ENCODE data around the gene RMC1. TPM values are rescaled to one million over a fixed set of nuclear protein-coding genes. Genes with fewer than 3 reads are reported as not detected.
A peak's percentile ranks its signal among the peaks of the same experiment; 100 is the strongest.
"Not testable (repeated sequence)": the region's sequence is repeated elsewhere in the genome, so short reads cannot be mapped to it uniquely, and the experiment has no call there.

Gene RMC1
- total RNA-seq, 1 donor from 2014 or later, result 28.3 TPM

DNA sequence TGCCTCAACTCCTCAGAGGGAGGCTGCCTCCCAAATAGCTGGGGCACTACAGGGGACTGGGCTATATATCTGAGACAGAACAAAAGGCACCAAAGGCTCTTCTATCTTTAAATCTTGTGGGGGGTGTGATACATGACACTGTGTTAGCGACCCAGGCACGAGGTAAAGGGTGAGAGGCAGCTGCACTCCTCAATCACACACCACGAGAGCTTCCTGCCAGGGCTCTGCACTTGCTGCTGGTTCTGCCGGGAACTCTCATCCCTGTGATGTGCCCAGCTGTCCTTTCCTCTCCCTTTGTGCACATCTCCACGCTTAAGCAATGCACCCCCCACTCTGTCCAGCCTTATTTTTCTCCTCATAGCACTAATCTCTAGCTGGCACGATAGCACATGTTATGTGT is 50.6 kb downstream of the RMC1 start:
- Histone ChIP-seq H3K4me3 (ENCODE audit: insufficient read depth, low read depth, low read length) (no peak overlapping the region), H3K9me3 (ENCODE audit: insufficient read depth, low read depth, low read length) (no peaks in the 10 kb centered on the region), H3K79me2 (ENCODE audit: insufficient read depth, low read length) (no peaks in the 10 kb centered on the region), H3K9ac (ENCODE audit: low read length) (no peak overlapping the region), H3K27ac (ENCODE audit: low read depth, low read length) (no peak overlapping the region), H3K4me2 (ENCODE audit: low read length) (no peak overlapping the region), H2AFZ (ENCODE audit: low read depth, low read length) (no peak overlapping the region), H4K20me1 (ENCODE audit: insufficient read depth, low read length) (peaks cover 18% of the 10 kb centered on the region), H3K36me3 (ENCODE audit: insufficient read depth, low read length) (peaks cover 35% of the 10 kb centered on the region), H3K4me1 (ENCODE audit: insufficient read depth, low read length) (no peaks in the 10 kb centered on the region), H3K27me3 (ENCODE audit: insufficient read depth, low read length) (no peaks in the 10 kb centered on the region)
- no peaks in the 10 kb centered on the region for H3K27me3 Mint-ChIP-seq (ENCODE audit: low read depth, unreplicated experiment)
- peaks cover 37% of the 10 kb centered on the region for H3K36me3 Mint-ChIP-seq (ENCODE audit: low read depth, unreplicated experiment)
- no peak overlapping the region for H3K27ac Mint-ChIP-seq (ENCODE audit: unreplicated experiment)
- FAIRE-seq (no peak), DNase-seq (ENCODE audit: low read depth) (no peak)
- TF ChIP-seq, protein P1, sequence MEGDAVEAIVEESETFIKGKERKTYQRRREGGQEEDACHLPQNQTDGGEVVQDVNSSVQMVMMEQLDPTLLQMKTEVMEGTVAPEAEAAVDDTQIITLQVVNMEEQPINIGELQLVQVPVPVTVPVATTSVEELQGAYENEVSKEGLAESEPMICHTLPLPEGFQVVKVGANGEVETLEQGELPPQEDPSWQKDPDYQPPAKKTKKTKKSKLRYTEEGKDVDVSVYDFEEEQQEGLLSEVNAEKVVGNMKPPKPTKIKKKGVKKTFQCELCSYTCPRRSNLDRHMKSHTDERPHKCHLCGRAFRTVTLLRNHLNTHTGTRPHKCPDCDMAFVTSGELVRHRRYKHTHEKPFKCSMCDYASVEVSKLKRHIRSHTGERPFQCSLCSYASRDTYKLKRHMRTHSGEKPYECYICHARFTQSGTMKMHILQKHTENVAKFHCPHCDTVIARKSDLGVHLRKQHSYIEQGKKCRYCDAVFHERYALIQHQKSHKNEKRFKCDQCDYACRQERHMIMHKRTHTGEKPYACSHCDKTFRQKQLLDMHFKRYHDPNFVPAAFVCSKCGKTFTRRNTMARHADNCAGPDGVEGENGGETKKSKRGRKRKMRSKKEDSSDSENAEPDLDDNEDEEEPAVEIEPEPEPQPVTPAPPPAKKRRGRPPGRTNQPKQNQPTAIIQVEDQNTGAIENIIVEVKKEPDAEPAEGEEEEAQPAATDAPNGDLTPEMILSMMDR (IDR thresholded peaks at IDR 0.05; ENCODE audit: insufficient read depth, low read depth, low read length), result no peak
- TF ChIP-seq EZH2 (IDR thresholded peaks at IDR 0.05; ENCODE audit: insufficient read depth, low read length), result no peak
- no peaks in the 10 kb centered on the region for H3K4me1 Mint-ChIP-seq (ENCODE audit: low read depth, unreplicated experiment)
- no peaks in the 10 kb centered on the region for H3K9me3 Mint-ChIP-seq (ENCODE audit: unreplicated experiment)
- no peak overlapping the region for H3K4me3 Mint-ChIP-seq (ENCODE audit: unreplicated experiment)

DNA sequence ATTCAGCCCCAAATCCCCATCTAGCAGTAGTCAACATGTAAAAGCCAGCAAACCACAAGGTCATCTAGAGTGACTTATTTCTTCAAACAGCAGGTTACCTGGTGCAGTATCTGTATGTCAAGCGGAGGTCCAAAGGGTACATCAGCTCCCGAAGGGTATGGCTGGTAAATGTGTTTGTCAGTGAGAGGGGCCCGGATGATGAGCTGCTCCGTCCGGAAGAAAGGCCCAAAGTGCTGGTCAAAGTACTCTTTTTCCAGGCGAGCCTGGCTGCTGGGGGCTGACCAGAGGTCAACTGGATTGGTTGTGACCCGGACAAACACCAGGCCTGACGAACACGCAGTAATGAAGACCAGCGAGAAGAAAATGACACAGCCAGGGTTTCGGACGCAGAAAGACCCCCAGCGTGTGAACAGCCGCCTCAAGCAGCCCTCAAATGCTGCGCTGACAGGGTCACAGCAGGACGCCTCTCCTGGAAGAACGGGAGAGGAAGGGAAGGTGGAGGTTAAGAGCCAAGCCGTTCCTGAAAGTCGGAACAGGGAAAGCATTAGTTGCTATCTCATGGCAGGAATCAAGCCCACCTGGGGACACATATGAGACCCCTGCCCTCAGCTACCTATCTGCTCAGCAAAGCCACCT is 53.0 kb downstream of the RMC1 start:
- Mint-ChIP-seq H3K36me3 (ENCODE audit: low read depth, unreplicated experiment) (peaks cover 45% of the 10 kb centered on the region), H3K4me3 (ENCODE audit: unreplicated experiment) (no peak overlapping the region), H3K27me3 (ENCODE audit: low read depth, unreplicated experiment) (no peaks in the 10 kb centered on the region), H3K9me3 (ENCODE audit: unreplicated experiment) (no peaks in the 10 kb centered on the region), H3K27ac (ENCODE audit: unreplicated experiment) (peak overlapping the region; percentile 28), H3K4me1 (ENCODE audit: low read depth, unreplicated experiment) (no peaks in the 10 kb centered on the region)
- Histone ChIP-seq H2AFZ (ENCODE audit: low read depth, low read length) (no peak overlapping the region), H3K27ac (ENCODE audit: low read depth, low read length) (no peak overlapping the region), H4K20me1 (ENCODE audit: insufficient read depth, low read length) (peaks cover 13% of the 10 kb centered on the region), H3K27me3 (ENCODE audit: insufficient read depth, low read length) (no peaks in the 10 kb centered on the region), H3K79me2 (ENCODE audit: insufficient read depth, low read length) (no peaks in the 10 kb centered on the region), H3K4me3 (ENCODE audit: insufficient read depth, low read depth, low read length) (no peak overlapping the region), H3K4me1 (ENCODE audit: insufficient read depth, low read length) (no peaks in the 10 kb centered on the region), H3K9ac (ENCODE audit: low read length) (no peak overlapping the region), H3K9me3 (ENCODE audit: insufficient read depth, low read depth, low read length) (no peaks in the 10 kb centered on the region), H3K4me2 (ENCODE audit: low read length) (no peak overlapping the region), H3K36me3 (ENCODE audit: insufficient read depth, low read length) (peaks cover 36% of the 10 kb centered on the region)
- FAIRE-seq (no peak), DNase-seq (ENCODE audit: low read depth) (no peak)
- TF ChIP-seq EZH2 (IDR thresholded peaks at IDR 0.05; ENCODE audit: insufficient read depth, low read length), result no peak
- TF ChIP-seq, protein P1 (IDR thresholded peaks at IDR 0.05; ENCODE audit: insufficient read depth, low read depth, low read length), result no peak

DNA sequence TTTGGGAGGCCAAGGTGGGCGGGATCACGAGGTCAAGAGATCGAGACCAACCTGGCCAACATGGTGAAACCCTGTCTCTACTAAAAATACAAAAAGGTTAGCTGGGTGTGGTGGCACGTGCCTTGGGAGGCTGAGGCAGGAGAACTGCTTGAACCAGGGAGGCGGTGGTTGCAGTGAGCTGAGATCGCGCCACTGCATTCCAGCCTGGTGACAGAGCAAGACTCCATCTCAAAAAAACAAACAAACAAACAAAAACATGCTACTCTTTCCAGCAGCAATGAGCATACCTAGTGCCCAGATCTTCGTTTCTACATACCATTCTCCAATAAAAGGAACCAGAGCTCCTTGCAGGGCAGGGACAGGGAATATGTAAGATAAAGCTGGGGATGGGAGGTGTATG is 54.2 kb downstream of the RMC1 start:
- not testable (repeated sequence) for H3K27me3 Mint-ChIP-seq (ENCODE audit: low read depth, unreplicated experiment); H3K27ac ChIP-seq (ENCODE audit: low read depth, low read length); H3K4me1 Mint-ChIP-seq (ENCODE audit: low read depth, unreplicated experiment); H3K4me3 Mint-ChIP-seq (ENCODE audit: unreplicated experiment); DNase-seq (ENCODE audit: low read depth); H3K27me3 ChIP-seq (ENCODE audit: insufficient read depth, low read length); H2AFZ ChIP-seq (ENCODE audit: low read depth, low read length); H3K4me3 ChIP-seq (ENCODE audit: insufficient read depth, low read depth, low read length); H3K9ac ChIP-seq (ENCODE audit: low read length); H3K9me3 ChIP-seq (ENCODE audit: insufficient read depth, low read depth, low read length); H3K4me2 ChIP-seq (ENCODE audit: low read length); H3K27ac Mint-ChIP-seq (ENCODE audit: unreplicated experiment); FAIRE-seq; H3K9me3 Mint-ChIP-seq (ENCODE audit: unreplicated experiment); H4K20me1 ChIP-seq (ENCODE audit: insufficient read depth, low read length); H3K79me2 ChIP-seq (ENCODE audit: insufficient read depth, low read length); H3K4me1 ChIP-seq (ENCODE audit: insufficient read depth, low read length)
- H3K36me3 Mint-ChIP-seq (ENCODE audit: low read depth, unreplicated experiment), result peaks cover 46% of the 10 kb centered on the region
- peaks cover 35% of the 10 kb centered on the region for H3K36me3 ChIP-seq (ENCODE audit: insufficient read depth, low read length)

All from astrocyte (in vitro differentiated cells and primary cell).